ENCODE measurements around the gene CASP2. TPM values are rescaled to one million over a fixed set of nuclear protein-coding genes. Genes with fewer than 3 reads are reported as not detected.

Gene CASP2
- total RNA-seq, 4 donors from 2014 or later: 18.4 to 25.2 (median 21.3) TPM

DNA sequence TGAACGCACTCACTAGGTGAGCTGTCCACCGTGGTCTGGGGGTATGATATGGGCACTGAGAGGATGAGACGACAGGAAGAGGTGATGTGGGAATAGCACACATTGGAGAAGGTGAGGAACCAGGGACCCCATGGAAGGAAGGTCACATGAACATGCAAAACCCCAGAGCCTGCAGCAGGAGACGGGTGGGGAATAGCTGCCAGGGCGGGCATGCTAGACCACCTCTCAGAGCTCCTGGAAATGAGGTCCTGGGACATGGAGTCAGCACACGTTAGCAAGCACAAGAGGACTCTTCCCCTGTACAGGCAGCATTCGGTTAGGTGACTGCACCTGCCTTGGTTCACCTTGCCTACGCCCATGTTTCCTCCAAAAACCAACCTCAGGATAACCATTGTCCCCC, 66.2 kb downstream of the CASP2 start:
- DNase-seq (ENCODE audit: low spot score in 2 of 2): no peak
- Histone ChIP-seq H3K9me3 (no peaks in the 10 kb centered on the region), H3K27me3 (peaks cover 0 to 4% of the 10 kb centered on the region in 2 donors), H3K4me1 (no peaks in the 10 kb centered on the region), H3K4me3 (no peak overlapping the region), H3K27ac (no peak overlapping the region), H3K36me3 (peaks cover 0 to 5% (median 0%) of the 10 kb centered on the region in 3 donors)
- TF ChIP-seq EP300 (IDR thresholded peaks at IDR 0.05) (no peak), POLR2A (IDR thresholded peaks at IDR 0.05) (no peak)
- TF ChIP-seq, protein P1, sequence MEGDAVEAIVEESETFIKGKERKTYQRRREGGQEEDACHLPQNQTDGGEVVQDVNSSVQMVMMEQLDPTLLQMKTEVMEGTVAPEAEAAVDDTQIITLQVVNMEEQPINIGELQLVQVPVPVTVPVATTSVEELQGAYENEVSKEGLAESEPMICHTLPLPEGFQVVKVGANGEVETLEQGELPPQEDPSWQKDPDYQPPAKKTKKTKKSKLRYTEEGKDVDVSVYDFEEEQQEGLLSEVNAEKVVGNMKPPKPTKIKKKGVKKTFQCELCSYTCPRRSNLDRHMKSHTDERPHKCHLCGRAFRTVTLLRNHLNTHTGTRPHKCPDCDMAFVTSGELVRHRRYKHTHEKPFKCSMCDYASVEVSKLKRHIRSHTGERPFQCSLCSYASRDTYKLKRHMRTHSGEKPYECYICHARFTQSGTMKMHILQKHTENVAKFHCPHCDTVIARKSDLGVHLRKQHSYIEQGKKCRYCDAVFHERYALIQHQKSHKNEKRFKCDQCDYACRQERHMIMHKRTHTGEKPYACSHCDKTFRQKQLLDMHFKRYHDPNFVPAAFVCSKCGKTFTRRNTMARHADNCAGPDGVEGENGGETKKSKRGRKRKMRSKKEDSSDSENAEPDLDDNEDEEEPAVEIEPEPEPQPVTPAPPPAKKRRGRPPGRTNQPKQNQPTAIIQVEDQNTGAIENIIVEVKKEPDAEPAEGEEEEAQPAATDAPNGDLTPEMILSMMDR (IDR thresholded peaks at IDR 0.05): no peak
- WGBS, 2 donors: 90 to 94% methylated on average over 8 of the region's 8 CpGs

DNA sequence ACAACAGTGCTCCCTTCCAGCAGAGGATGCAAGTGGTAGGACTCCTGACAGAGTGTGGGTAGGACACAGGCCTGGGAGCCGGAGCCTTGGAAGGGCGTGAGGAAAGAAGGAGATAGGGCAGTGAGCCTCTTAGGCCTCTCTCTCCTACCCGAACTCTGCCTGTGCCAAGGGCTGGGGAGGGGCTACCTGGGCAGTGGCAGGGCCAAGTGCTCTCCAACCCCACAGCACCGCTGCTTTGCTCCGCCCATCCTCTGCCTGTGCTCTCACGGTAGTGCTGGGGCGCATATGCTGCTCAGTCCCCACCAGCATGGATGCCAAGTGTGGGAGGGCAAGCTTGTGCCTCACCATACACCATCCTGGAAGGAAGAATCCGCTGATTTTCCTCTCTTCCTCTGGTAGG, 66.8 kb downstream of the CASP2 start:
- DNase-seq (ENCODE audit: low spot score in 2 of 2): no peak
- H3K36me3 ChIP-seq: peaks cover 0 to 5% (median 0%) of the 10 kb centered on the region in 3 donors
- 87 to 93% methylated on average over 8 of the region's 8 CpGs for WGBS, 2 donors
- H3K27ac ChIP-seq: no peak overlapping the region
- H3K4me3 ChIP-seq: no peak overlapping the region
- TF ChIP-seq POLR2A (IDR thresholded peaks at IDR 0.05) (no peak), EP300 (IDR thresholded peaks at IDR 0.05) (no peak)
- TF ChIP-seq, protein P1 (IDR thresholded peaks at IDR 0.05): no peak
- peaks cover 0 to 4% of the 10 kb centered on the region in 2 donors for H3K27me3 ChIP-seq
- no peaks in the 10 kb centered on the region for H3K4me1 ChIP-seq
- H3K9me3 ChIP-seq: no peaks in the 10 kb centered on the region

DNA sequence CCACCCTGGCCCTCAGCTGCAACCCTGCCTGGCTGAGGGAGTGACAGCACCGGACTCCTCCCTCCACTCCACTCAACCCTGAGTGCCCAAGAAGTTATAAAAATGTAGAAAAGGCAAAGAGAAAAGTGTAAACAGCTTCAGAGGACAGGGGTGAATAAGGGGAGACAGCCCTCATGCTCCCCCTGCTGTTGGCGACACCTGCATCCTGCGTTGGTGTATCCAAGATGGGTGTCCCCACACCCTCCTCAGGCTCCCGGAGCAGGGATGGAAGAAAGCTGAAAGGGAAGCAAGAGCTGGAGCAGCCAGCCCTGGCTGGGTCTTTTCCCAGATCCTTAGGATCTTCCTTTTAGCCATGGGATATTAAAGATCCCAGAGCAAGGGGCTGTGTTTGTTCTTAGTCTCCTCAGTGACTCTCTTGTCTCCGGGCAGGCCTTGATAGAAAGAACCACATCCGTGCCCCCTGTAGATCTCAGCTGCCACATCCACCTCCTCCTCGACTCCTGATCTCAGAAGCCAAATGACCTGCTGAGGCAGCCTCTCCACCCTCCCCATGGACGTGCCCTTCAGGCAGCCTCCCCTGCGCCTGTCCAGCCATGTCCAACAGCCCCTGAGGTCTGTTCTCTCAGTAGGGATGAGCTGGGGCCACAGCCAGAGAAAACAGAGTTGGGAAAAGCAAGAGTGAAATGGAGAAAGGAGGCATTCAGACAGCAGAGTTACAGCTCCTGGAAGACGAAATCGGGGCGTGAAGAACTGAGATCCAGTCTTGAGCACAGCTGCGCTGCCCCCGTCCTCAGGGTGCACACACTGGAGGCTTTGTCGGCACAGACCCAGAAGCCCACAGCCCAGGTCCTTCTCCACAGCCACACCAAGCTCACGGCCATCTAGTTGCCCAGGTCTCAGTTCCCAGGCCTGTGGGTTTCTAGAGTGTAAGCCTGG, 67.6 kb downstream of the CASP2 start:
- no peaks in the 10 kb centered on the region for H3K4me1 ChIP-seq
- 88 to 92% methylated on average over 15 to 16 of the region's 16 CpGs for WGBS, 2 donors

DNA sequence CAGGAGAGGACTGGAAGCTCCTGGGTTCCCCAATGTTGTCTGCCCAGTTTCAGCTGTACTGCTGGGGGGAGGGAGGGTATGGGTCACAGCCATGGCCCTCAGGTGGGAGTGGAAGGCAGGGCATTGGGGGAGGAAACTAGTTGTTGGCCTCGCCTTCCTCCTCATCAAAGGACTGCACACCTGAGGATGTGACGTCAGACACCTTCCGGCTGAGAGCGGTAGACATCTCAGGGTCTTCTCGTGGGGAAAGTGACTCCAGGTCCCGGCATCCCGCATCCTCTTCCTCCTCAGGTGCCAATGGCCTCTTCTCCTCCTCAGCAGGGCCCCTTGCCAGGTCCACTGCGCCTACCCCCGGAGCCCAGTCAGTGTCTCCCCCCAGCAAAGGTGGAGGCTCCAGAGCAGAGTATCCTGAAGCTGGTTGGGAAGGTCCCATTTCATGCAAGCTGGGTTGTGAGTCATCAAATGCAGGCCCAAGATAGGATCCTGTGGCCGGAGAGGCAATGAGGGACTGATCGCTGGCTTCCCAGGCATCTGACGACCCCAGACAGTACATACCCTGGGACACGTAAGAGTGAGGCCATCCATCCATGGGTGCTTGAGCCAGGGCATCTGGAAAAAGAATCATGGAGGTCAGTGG, 68.4 kb downstream of the CASP2 start:
- Histone ChIP-seq H3K4me1 (peaks cover 0 to 7% (median under 1%) of the 10 kb centered on the region in 4 donors), H3K4me3 (no peak overlapping the region), H3K27ac (no peak overlapping the region), H3K36me3 (peaks cover 0 to 5% (median 0%) of the 10 kb centered on the region in 3 donors), H3K9me3 (no peaks in the 10 kb centered on the region), H3K27me3 (peaks cover 0 to 14% of the 10 kb centered on the region in 2 donors)
- no peak for DNase-seq (ENCODE audit: low spot score in 2 of 2)
- 91 to 95% methylated on average over 13 of the region's 13 CpGs for WGBS, 2 donors
- TF ChIP-seq, protein P1 (IDR thresholded peaks at IDR 0.05): no peak
- TF ChIP-seq EP300 (IDR thresholded peaks at IDR 0.05) (no peak), POLR2A (IDR thresholded peaks at IDR 0.05) (no peak)

More for the DNA sequence above, 67.6 kb downstream of the CASP2 start:
- DNase-seq (ENCODE audit: low spot score in 2 of 2): no peak
- no peak overlapping the region for H3K27ac ChIP-seq
- peaks cover 0 to 10% of the 10 kb centered on the region in 2 donors for H3K27me3 ChIP-seq
- peaks cover 0 to 5% (median 0%) of the 10 kb centered on the region in 3 donors for H3K36me3 ChIP-seq
- H3K9me3 ChIP-seq: no peaks in the 10 kb centered on the region
- TF ChIP-seq, protein P1 (IDR thresholded peaks at IDR 0.05): no peak
- no peak for TF ChIP-seq EP300 (IDR thresholded peaks at IDR 0.05)
- no peak for TF ChIP-seq POLR2A (IDR thresholded peaks at IDR 0.05)
- H3K4me3 ChIP-seq: no peak overlapping the region

Small RNA genes within 50 kb of the gene (small RNA-seq; reads per million reads assigned to genes)
- gene RN7SL481P (not detected), gene RN7SL535P (not detected)

Other genes with a start within 250 kb of the CASP2 start
- gene OR6V1, start 236.0 kb upstream of the CASP2 start, total RNA-seq: not detected
- not detected for gene PIP, start 156.3 kb upstream of the CASP2 start, total RNA-seq
- not detected for gene TAS2R39, start 104.9 kb upstream of the CASP2 start, total RNA-seq
- gene TAS2R40, start 66.3 kb upstream of the CASP2 start, total RNA-seq: not detected
- gene GSTK1, start 24.9 kb upstream of the CASP2 start, total RNA-seq: 100 to 1,000 TPM; 149 to 202 (median 161) TPM
- gene TMEM139, start 3.4 kb upstream of the CASP2 start, total RNA-seq: 10 to 100 TPM in 1 of 4 donors, 1 to 10 TPM in 3; 2.1 to 12.0 (median 6.4) TPM
- gene CLCN1, start 27.8 kb downstream of the CASP2 start, total RNA-seq: not detected
- 1 to 10 TPM; 1.2 to 9.0 (median 1.5) TPM for gene FAM131B, start 74.4 kb downstream of the CASP2 start, total RNA-seq
- 10 to 100 TPM; 57.5 to 96.9 (median 72.7) TPM for gene ZYX, start 93.0 kb downstream of the CASP2 start, total RNA-seq
- 1 to 10 TPM in 1 of 4 donors, under 1 TPM in 1, not detected in 2; 0.87 to 3.6 TPM for gene EPHA1, start 120.5 kb downstream of the CASP2 start, total RNA-seq
- not detected for gene TAS2R60, start 155.1 kb downstream of the CASP2 start, total RNA-seq
- gene TAS2R41, start 189.5 kb downstream of the CASP2 start, total RNA-seq: not detected

Data from tibial nerve (tissue), 4 donors.